Stomach smooth muscle (tissue), 2 donors: ENCODE measurements around the gene WRNIP1.

Source experiments
- H3K27ac ChIP-seq: one replicate; pipeline ENCODE4 v1.7.0; 2013; ENCODE audit warnings: mild to moderate bottlenecking, low read length, inconsistent platforms
- H3K27me3 ChIP-seq, 2 donors: one replicate each; pipeline ENCODE4 v1.7.0; 2013; ENCODE audit warnings: low read length in 2 of 2; ENCODE audit not compliant: insufficient read depth in 2 of 2, control insufficient read depth in 1 of 2
- H3K36me3 ChIP-seq, 2 donors: one replicate each; pipeline ENCODE4 v1.7.0; 2013; ENCODE audit warnings: low read length in 2 of 2; ENCODE audit not compliant: control insufficient read depth in 2 of 2, insufficient read depth in 2 of 2
- H3K4me1 ChIP-seq: one replicate; pipeline ENCODE4 v1.7.0; 2013; ENCODE audit warnings: low read length; ENCODE audit not compliant: control insufficient read depth, insufficient read depth
- H3K4me3 ChIP-seq, 2 donors: one replicate each; pipeline ENCODE4 v1.7.0; 2013; ENCODE audit warnings: low read length in 2 of 2
- H3K9ac ChIP-seq, 2 donors: one replicate each; pipeline ENCODE4 v1.7.0; 2013; ENCODE audit warnings: low read length in 2 of 2, mild to moderate bottlenecking in 1 of 2
- H3K9me3 ChIP-seq, 2 donors: one replicate each; pipeline ENCODE4 v1.7.0; 2013; ENCODE audit warnings: low read length in 2 of 2; ENCODE audit not compliant: control insufficient read depth in 2 of 2
- donor health status: healthy.
- donor health status: Pancreatic carcinoma.

The WRNIP1 gene

GRCh38 chr6:2730353-2731107 is 34.7 kb upstream of the WRNIP1 start:
- Histone ChIP-seq H3K4me1 (peaks cover 34% of the 10 kb centered on the region), H3K9me3 (no peaks in the 10 kb centered on the region)

GRCh38 chr6:2731281-2731909 is 33.8 kb upstream of the WRNIP1 start:
- Histone ChIP-seq H3K4me1 (peaks cover 30% of the 10 kb centered on the region), H3K36me3 (no peaks in the 10 kb centered on the region), H3K27ac (no peak overlapping the region), H3K9ac (no peak overlapping the region), H3K27me3 (no peaks in the 10 kb centered on the region), H3K9me3 (no peaks in the 10 kb centered on the region), H3K4me3 (no peak overlapping the region)

More at GRCh38 chr6:2730353-2731107, 34.7 kb upstream of the WRNIP1 start:
- H3K4me3 ChIP-seq: no peak overlapping the region
- no peaks in the 10 kb centered on the region for H3K36me3 ChIP-seq
- no peak overlapping the region for H3K9ac ChIP-seq
- H3K27ac ChIP-seq: no peak overlapping the region
- H3K27me3 ChIP-seq: no peaks in the 10 kb centered on the region

- Histone ChIP-seq H3K36me3 (no peaks in the 10 kb centered on the region), H3K27me3 (no peaks in the 10 kb centered on the region), H3K9ac (peak overlapping the region in 1 of 2 donors; percentile 13), H3K4me3 (no peak overlapping the region), H3K4me1 (peaks cover 22% of the 10 kb centered on the region), H3K9me3 (no peaks in the 10 kb centered on the region), H3K27ac (no peak overlapping the region)
These were observed 32.6 kb upstream of the WRNIP1 start for GRCh38 chr6:2732503-2733089.

GRCh38 chr6:2733324-2733723 is 31.9 kb upstream of the WRNIP1 start:
- peaks cover 22% of the 10 kb centered on the region for H3K4me1 ChIP-seq
- no peaks in the 10 kb centered on the region for H3K27me3 ChIP-seq
- no peak overlapping the region for H3K9ac ChIP-seq
- H3K4me3 ChIP-seq: no peak overlapping the region
- H3K27ac ChIP-seq: no peak overlapping the region
- no peaks in the 10 kb centered on the region for H3K36me3 ChIP-seq
- H3K9me3 ChIP-seq: no peaks in the 10 kb centered on the region

GRCh38 chr6:2733736-2734480 is 31.3 kb upstream of the WRNIP1 start:
- Histone ChIP-seq H3K4me1 (peaks cover 22% of the 10 kb centered on the region), H3K27ac (no peak overlapping the region)

GRCh38 chr6:2734488-2735166 is 30.6 kb upstream of the WRNIP1 start:
- H3K4me3 ChIP-seq: no peak overlapping the region
- H3K27me3 ChIP-seq: no peaks in the 10 kb centered on the region
- H3K36me3 ChIP-seq: no peaks in the 10 kb centered on the region
- H3K9ac ChIP-seq: no peak overlapping the region
- H3K27ac ChIP-seq: no peak overlapping the region
- peaks cover 22% of the 10 kb centered on the region for H3K4me1 ChIP-seq
- no peaks in the 10 kb centered on the region for H3K9me3 ChIP-seq

More at GRCh38 chr6:2733736-2734480, 31.3 kb upstream of the WRNIP1 start:
- Histone ChIP-seq H3K9ac (no peak overlapping the region), H3K4me3 (no peak overlapping the region), H3K27me3 (no peaks in the 10 kb centered on the region), H3K36me3 (no peaks in the 10 kb centered on the region), H3K9me3 (no peaks in the 10 kb centered on the region)

GRCh38 chr6:2737885-2738284 is 27.3 kb upstream of the WRNIP1 start:
- no peaks in the 10 kb centered on the region for H3K36me3 ChIP-seq
- peaks cover 13% of the 10 kb centered on the region for H3K4me1 ChIP-seq
- no peak overlapping the region for H3K27ac ChIP-seq
- H3K27me3 ChIP-seq: no peaks in the 10 kb centered on the region
- H3K4me3 ChIP-seq: no peak overlapping the region
- no peaks in the 10 kb centered on the region for H3K9me3 ChIP-seq
- H3K9ac ChIP-seq: no peak overlapping the region

GRCh38 chr6:2738373-2738979 is 26.7 kb upstream of the WRNIP1 start:
- H3K27ac ChIP-seq: no peak overlapping the region
- H3K27me3 ChIP-seq: no peaks in the 10 kb centered on the region
- no peak overlapping the region for H3K9ac ChIP-seq
- no peaks in the 10 kb centered on the region for H3K9me3 ChIP-seq
- no peaks in the 10 kb centered on the region for H3K36me3 ChIP-seq
- H3K4me1 ChIP-seq: peaks cover 10% of the 10 kb centered on the region
- H3K4me3 ChIP-seq: no peak overlapping the region

- no peaks in the 10 kb centered on the region for H3K36me3 ChIP-seq
- H3K4me1 ChIP-seq: peaks cover 10% of the 10 kb centered on the region
- H3K9me3 ChIP-seq: no peaks in the 10 kb centered on the region
- no peak overlapping the region for H3K4me3 ChIP-seq
- H3K27me3 ChIP-seq: no peaks in the 10 kb centered on the region
- no peak overlapping the region for H3K9ac ChIP-seq
- no peak overlapping the region for H3K27ac ChIP-seq
These were observed 25.9 kb upstream of the WRNIP1 start for GRCh38 chr6:2739335-2739734.

- no peaks in the 10 kb centered on the region for H3K27me3 ChIP-seq
- no peak overlapping the region for H3K9ac ChIP-seq
- H3K4me3 ChIP-seq: no peak overlapping the region
- no peak overlapping the region for H3K27ac ChIP-seq
- peaks cover 6% of the 10 kb centered on the region for H3K4me1 ChIP-seq
- H3K36me3 ChIP-seq: no peaks in the 10 kb centered on the region
- no peaks in the 10 kb centered on the region for H3K9me3 ChIP-seq
These were observed 24.6 kb upstream of the WRNIP1 start for GRCh38 chr6:2740581-2740980.
